Activated naive CD4-positive, alpha-beta T cell treated with anti-CD3 and anti-CD28 coated beads, Interleukin-2, amount 50 U/mL, for 24 hours (primary cell): Measurements from ENCODE around the gene HS3ST1.

Experiments used
- H3K27ac Mint-ChIP-seq: one replicate; pipeline ENCODE4 v1.8.0; 2021; ENCODE audit warnings: mild to moderate bottlenecking, mixed read lengths
- H3K27me3 Mint-ChIP-seq: one replicate; pipeline ENCODE4 v1.8.0; 2021; ENCODE audit warnings: mixed read lengths
- H3K36me3 Mint-ChIP-seq: one replicate; pipeline ENCODE4 v1.8.0; 2021; ENCODE audit warnings: mixed read lengths
- H3K4me1 Mint-ChIP-seq: one replicate; pipeline ENCODE4 v1.8.0; 2021; ENCODE audit warnings: mixed read lengths
- H3K4me3 Mint-ChIP-seq: one replicate; pipeline ENCODE4 v1.8.0; 2021; ENCODE audit warnings: mild to moderate bottlenecking, mixed read lengths
- H3K9me3 Mint-ChIP-seq: one replicate; pipeline ENCODE4 v1.8.0; 2021; ENCODE audit warnings: mixed read lengths

HS3ST1 gene

GRCh38 chr4:11441194-11441556 lies 12.5 kb upstream of the HS3ST1 start:
- no peaks in the 10 kb centered on the region for H3K27me3 Mint-ChIP-seq
- H3K27ac Mint-ChIP-seq: no peak overlapping the region
- no peak overlapping the region for H3K4me3 Mint-ChIP-seq
- no peaks in the 10 kb centered on the region for H3K9me3 Mint-ChIP-seq
- no peaks in the 10 kb centered on the region for H3K4me1 Mint-ChIP-seq
- no peaks in the 10 kb centered on the region for H3K36me3 Mint-ChIP-seq

- Mint-ChIP-seq H3K27me3 (no peaks in the 10 kb centered on the region), H3K27ac (no peak overlapping the region), H3K4me1 (no peaks in the 10 kb centered on the region), H3K9me3 (no peaks in the 10 kb centered on the region), H3K36me3 (no peaks in the 10 kb centered on the region), H3K4me3 (no peak overlapping the region)
Observed at GRCh38 chr4:11440481-11441193, 11.9 kb upstream of the HS3ST1 start.

GRCh38 chr4:11439836-11440235 lies 11.1 kb upstream of the HS3ST1 start:
- H3K27me3 Mint-ChIP-seq: no peaks in the 10 kb centered on the region
- no peak overlapping the region for H3K4me3 Mint-ChIP-seq
- H3K9me3 Mint-ChIP-seq: no peaks in the 10 kb centered on the region
- H3K36me3 Mint-ChIP-seq: no peaks in the 10 kb centered on the region
- no peak overlapping the region for H3K27ac Mint-ChIP-seq
- no peaks in the 10 kb centered on the region for H3K4me1 Mint-ChIP-seq

GRCh38 chr4:11438647-11439046 lies 10.0 kb upstream of the HS3ST1 start:
- H3K4me1 Mint-ChIP-seq: no peaks in the 10 kb centered on the region
- H3K27ac Mint-ChIP-seq: no peak overlapping the region
- H3K36me3 Mint-ChIP-seq: no peaks in the 10 kb centered on the region
- H3K9me3 Mint-ChIP-seq: no peaks in the 10 kb centered on the region
- H3K27me3 Mint-ChIP-seq: no peaks in the 10 kb centered on the region
- no peak overlapping the region for H3K4me3 Mint-ChIP-seq

- Mint-ChIP-seq H3K4me3 (no peak overlapping the region), H3K9me3 (no peaks in the 10 kb centered on the region), H3K27ac (no peak overlapping the region), H3K4me1 (no peaks in the 10 kb centered on the region), H3K36me3 (no peaks in the 10 kb centered on the region), H3K27me3 (no peaks in the 10 kb centered on the region)
Observed at GRCh38 chr4:11436673-11437072, 8.0 kb upstream of the HS3ST1 start.

- no peak overlapping the region for H3K27ac Mint-ChIP-seq
- H3K4me1 Mint-ChIP-seq: no peaks in the 10 kb centered on the region
- H3K36me3 Mint-ChIP-seq: no peaks in the 10 kb centered on the region
- no peaks in the 10 kb centered on the region for H3K9me3 Mint-ChIP-seq
- no peaks in the 10 kb centered on the region for H3K27me3 Mint-ChIP-seq
- no peak overlapping the region for H3K4me3 Mint-ChIP-seq
Observed at GRCh38 chr4:11436084-11436483, 7.4 kb upstream of the HS3ST1 start.

GRCh38 chr4:11435557-11435956 lies 6.9 kb upstream of the HS3ST1 start:
- peaks cover 3% of the 10 kb centered on the region for H3K27me3 Mint-ChIP-seq
- H3K9me3 Mint-ChIP-seq: no peaks in the 10 kb centered on the region
- no peak overlapping the region for H3K4me3 Mint-ChIP-seq
- H3K27ac Mint-ChIP-seq: no peak overlapping the region
- no peaks in the 10 kb centered on the region for H3K4me1 Mint-ChIP-seq
- no peaks in the 10 kb centered on the region for H3K36me3 Mint-ChIP-seq

- H3K4me1 Mint-ChIP-seq: peaks cover 16% of the 10 kb centered on the region
- no peaks in the 10 kb centered on the region for H3K36me3 Mint-ChIP-seq
- no peaks in the 10 kb centered on the region for H3K9me3 Mint-ChIP-seq
- H3K27me3 Mint-ChIP-seq: peaks cover 19% of the 10 kb centered on the region
- H3K4me3 Mint-ChIP-seq: no peak overlapping the region
- no peak overlapping the region for H3K27ac Mint-ChIP-seq
Observed at GRCh38 chr4:11431111-11431510, 2.4 kb upstream of the HS3ST1 start.

- Mint-ChIP-seq H3K36me3 (no peaks in the 10 kb centered on the region), H3K4me1 (peaks cover 16% of the 10 kb centered on the region), H3K4me3 (no peak overlapping the region), H3K9me3 (no peaks in the 10 kb centered on the region), H3K27ac (no peak overlapping the region), H3K27me3 (peaks cover 19% of the 10 kb centered on the region)
Observed at GRCh38 chr4:11430536-11430935, 1.8 kb upstream of the HS3ST1 start.

- Mint-ChIP-seq H3K9me3 (no peaks in the 10 kb centered on the region), H3K27me3 (peaks cover 19% of the 10 kb centered on the region), H3K27ac (no peak overlapping the region), H3K4me1 (peaks cover 16% of the 10 kb centered on the region), H3K36me3 (no peaks in the 10 kb centered on the region), H3K4me3 (peak overlapping the region; percentile 26)
Observed at GRCh38 chr4:11429699-11430045, 978 bp upstream of the HS3ST1 start.

GRCh38 chr4:11428899-11429698 lies 405 bp upstream of the HS3ST1 start:
- Mint-ChIP-seq H3K27ac (no peak overlapping the region), H3K9me3 (no peaks in the 10 kb centered on the region), H3K36me3 (no peaks in the 10 kb centered on the region), H3K4me1 (peaks cover 16% of the 10 kb centered on the region), H3K4me3 (peak overlapping the region; percentile 71), H3K27me3 (peaks cover 19% of the 10 kb centered on the region)

- Mint-ChIP-seq H3K4me1 (peaks cover 16% of the 10 kb centered on the region), H3K9me3 (no peaks in the 10 kb centered on the region), H3K27ac (peak overlapping the region; percentile 30), H3K36me3 (no peaks in the 10 kb centered on the region), H3K4me3 (peak overlapping the region; percentile 71), H3K27me3 (peaks cover 19% of the 10 kb centered on the region)
Observed at GRCh38 chr4:11427121-11427996, 1.3 kb downstream of the HS3ST1 start.

- H3K36me3 Mint-ChIP-seq: no peaks in the 10 kb centered on the region
- H3K27me3 Mint-ChIP-seq: peaks cover 19% of the 10 kb centered on the region
- H3K9me3 Mint-ChIP-seq: no peaks in the 10 kb centered on the region
- peaks cover 16% of the 10 kb centered on the region for H3K4me1 Mint-ChIP-seq
- no peak overlapping the region for H3K4me3 Mint-ChIP-seq
- no peak overlapping the region for H3K27ac Mint-ChIP-seq
Observed at GRCh38 chr4:11426731-11427120, 2.0 kb downstream of the HS3ST1 start.

GRCh38 chr4:11426003-11426402 lies 2.7 kb downstream of the HS3ST1 start:
- no peak overlapping the region for H3K27ac Mint-ChIP-seq
- H3K4me1 Mint-ChIP-seq: peaks cover 16% of the 10 kb centered on the region
- H3K27me3 Mint-ChIP-seq: peaks cover 19% of the 10 kb centered on the region
- no peaks in the 10 kb centered on the region for H3K9me3 Mint-ChIP-seq
- H3K36me3 Mint-ChIP-seq: no peaks in the 10 kb centered on the region
- H3K4me3 Mint-ChIP-seq: no peak overlapping the region

- Mint-ChIP-seq H3K27ac (no peak overlapping the region), H3K9me3 (no peaks in the 10 kb centered on the region), H3K36me3 (no peaks in the 10 kb centered on the region), H3K4me1 (peaks cover 16% of the 10 kb centered on the region), H3K27me3 (peaks cover 16% of the 10 kb centered on the region), H3K4me3 (no peak overlapping the region)
Observed at GRCh38 chr4:11424856-11425255, 3.8 kb downstream of the HS3ST1 start.

- H3K4me3 Mint-ChIP-seq: no peak overlapping the region
- no peak overlapping the region for H3K27ac Mint-ChIP-seq
- H3K9me3 Mint-ChIP-seq: no peaks in the 10 kb centered on the region
- H3K27me3 Mint-ChIP-seq: peaks cover 13% of the 10 kb centered on the region
- peaks cover 13% of the 10 kb centered on the region for H3K4me1 Mint-ChIP-seq
- H3K36me3 Mint-ChIP-seq: no peaks in the 10 kb centered on the region
Observed at GRCh38 chr4:11424000-11424399, 4.7 kb downstream of the HS3ST1 start.
